HepG2 (cell line): ENCODE data around the gene CMIP. TPM values are rescaled to one million over a fixed set of nuclear protein-coding genes. Genes with fewer than 3 reads are reported as not detected.

Source experiments
- ARHGAP35 ChIP-seq: sonication (generic); formaldehyde crosslinking; IDR thresholded peaks from 2 replicates; pipeline ENCODE4 v1.9.0; 2022; ENCODE audit warnings: mild to moderate bottlenecking, inconsistent platforms, moderate library complexity, missing genetic modification reagents, borderline replicate concordance
- DBP ChIP-seq: sonication (generic); formaldehyde crosslinking; IDR thresholded peaks from 2 replicates; pipeline ENCODE4 v1.4.0; 2020; ENCODE audit warnings: missing genetic modification reagents; ENCODE audit errors: not compliant biosample characterization
- GABPA ChIP-seq, 2 experiments: IDR thresholded peaks; 2 replicates each; pipeline ENCODE4 v1.6.1; 2011 to 2016; ENCODE audit warnings: low read depth in 2 of 2, low read length in 1 of 2, missing biosample characterization in 1 of 2, missing genetic modification characterization in 1 of 2
- HCFC1 ChIP-seq: fragments of 150-350 bp; IDR thresholded peaks from 2 replicates; pipeline ENCODE4 v1.6.1; 2014; ENCODE audit warnings: low read depth, low read length
- KDM5B ChIP-seq: sonication (generic); formaldehyde crosslinking; IDR thresholded peaks from 2 replicates; pipeline ENCODE4 v1.4.0; 2020; ENCODE audit warnings: missing genetic modification reagents, mild to moderate bottlenecking, borderline replicate concordance
- NR0B2 ChIP-seq: sonication (generic); formaldehyde crosslinking; IDR thresholded peaks from 2 replicates; pipeline ENCODE4 v1.4.0; 2020; ENCODE audit warnings: mild to moderate bottlenecking, missing genetic modification reagents
- PAF1 ChIP-seq: IDR thresholded peaks from 2 replicates; pipeline ENCODE4 v1.6.1; 2016; ENCODE audit warnings: missing genetic modification reagents, missing compliant biosample characterization
- RARA ChIP-seq: IDR thresholded peaks from 2 replicates; pipeline ENCODE4 v1.6.1; 2016; ENCODE audit warnings: missing genetic modification reagents, missing compliant biosample characterization
- REST ChIP-seq, 2 experiments: IDR thresholded peaks; 2 replicates each; pipeline ENCODE4 v1.6.1; 2011 to 2012; ENCODE audit warnings: low read length in 2 of 2, borderline replicate concordance in 1 of 2, low read depth in 1 of 2, mild to moderate bottlenecking in 1 of 2, moderate library complexity in 1 of 2
- RFX1 ChIP-seq: fragments of 450-650 bp; IDR thresholded peaks from 2 replicates; pipeline ENCODE4 v1.6.1; 2017
- SRF ChIP-seq: IDR thresholded peaks from 2 replicates; pipeline ENCODE4 v1.6.1; 2011; ENCODE audit warnings: mild to moderate bottlenecking, low read depth, low read length, moderate library complexity
- YY1 ChIP-seq: IDR thresholded peaks from 2 replicates; pipeline ENCODE4 v1.6.1; 2011; ENCODE audit warnings: low read length, low read depth, moderate library complexity, mild to moderate bottlenecking; ENCODE audit not compliant: insufficient read depth, insufficient replicate concordance
- ZBTB46 ChIP-seq: sonication (generic); formaldehyde crosslinking; IDR thresholded peaks from 2 replicates; pipeline ENCODE4 v1.4.0; 2020; ENCODE audit warnings: mild to moderate bottlenecking, missing genetic modification reagents, borderline replicate concordance
- ZKSCAN1 ChIP-seq: fragments of 150-350 bp; IDR thresholded peaks from 2 replicates; pipeline ENCODE4 v1.6.1; 2014; ENCODE audit warnings: low read length
- ZNF441 ChIP-seq: sonication (generic); formaldehyde crosslinking; IDR thresholded peaks from 2 replicates; pipeline ENCODE4 v1.7.0; 2021; ENCODE audit warnings: missing genetic modification reagents, borderline replicate concordance
- ZNF543 ChIP-seq: sonication (generic); formaldehyde crosslinking; IDR thresholded peaks from 2 replicates; pipeline ENCODE4 v1.4.0; 2020; ENCODE audit warnings: mild to moderate bottlenecking, missing genetic modification reagents
- ZNF720 ChIP-seq: sonication (generic); formaldehyde crosslinking; IDR thresholded peaks from 2 replicates; pipeline ENCODE4 v1.4.0; 2020; ENCODE audit warnings: missing genetic modification reagents
- ZSCAN21 ChIP-seq: sonication (generic); formaldehyde crosslinking; IDR thresholded peaks from 2 replicates; pipeline ENCODE4 v1.8.0; 2022; ENCODE audit warnings: mild to moderate bottlenecking, missing genetic modification reagents, moderate library complexity, borderline replicate concordance
- polyA plus RNA-seq, 8 experiments: library from polyadenylated mRNA; depleted of rRNA in 3 of 8; stranded (reverse) in 7 of 8; unstranded in 1 of 8; fragments of >200 nt; fragmentation: Illumina TruSeq in 4 of 8; extraction: Trizol in 4 of 8; gene quantifications; 2 replicates each; pipeline versions ENCODE4 v1.2.1 to v1.2.3, GENCODE V29; 2011 to 2016; ENCODE audit warnings: low read depth in 4 of 8, missing spikeins in 1 of 8, mixed read lengths in 1 of 8; ENCODE audit not compliant: insufficient read depth in 1 of 8
- total RNA-seq, 5 experiments: library from RNA; depleted of rRNA; stranded (reverse); fragments of >200 nt; fragmentation: Illumina TruSeq; extraction: Trizol; gene quantifications; 2 replicates each; pipeline ENCODE4 v1.2.3, GENCODE V29; 2016; ENCODE audit warnings: low read depth in 1 of 5

The CMIP gene
- total and polyA plus RNA-seq, 2 of the 13 experiments (the other 11 are each of a cell fraction or from before 2014, with no cell fraction given), result 10.9 to 18.1 TPM

GRCh38 chr16:81730090-81731051 is 285.8 kb downstream of the CMIP start (continued):
- no peak for TF ChIP-seq REST (IDR thresholded peaks at IDR 0.05; ENCODE audit: borderline replicate concordance in 1 of 2, low read depth in 1 of 2, low read length in 2 of 2)
- TF ChIP-seq ZNF720 (CRISPR knock-in tag), result no peak
- no peak for TF ChIP-seq PAF1
- no peak for TF ChIP-seq ZBTB46 (CRISPR knock-in tag)
- no peak for TF ChIP-seq HCFC1
- no peak for TF ChIP-seq GABPA (IDR thresholded peaks at IDR 0.05; ENCODE audit: low read depth, low read length)
- no peak for TF ChIP-seq GABPA (CRISPR knock-in tag; IDR thresholded peaks at IDR 0.05; ENCODE audit: low read depth)
- TF ChIP-seq ZKSCAN1, result no peak
- TF ChIP-seq KDM5B (CRISPR knock-in tag), result peak; percentile 53; the same call in 1 of the 2 replicates
- TF ChIP-seq ZSCAN21, result peak; percentile 56; the same call in 1 of the 2 replicates
- no peak for TF ChIP-seq ZNF543 (CRISPR knock-in tag)
- TF ChIP-seq DBP (CRISPR knock-in tag), result no peak
- TF ChIP-seq ZNF441 (CRISPR knock-in tag), result no peak
- peak; percentile 31; the same call in 1 of the 2 replicates for TF ChIP-seq RARA
- TF ChIP-seq NR0B2, result no peak
- TF ChIP-seq RFX1, result peak; percentile 63; the same call in 1 of the 2 replicates
- no peak for TF ChIP-seq YY1
- 0 out of 2 replicates have a peak, but pooled peaks have one; percentile 38 for TF ChIP-seq ARHGAP35 (CRISPR knock-in tag)
- TF ChIP-seq SRF, result no peak
